ENCODE measurements around the gene RAVER1. TPM values are rescaled to one million over a fixed set of nuclear protein-coding genes. Genes with fewer than 3 reads are reported as not detected.

RAVER1 gene
- total and polyA plus RNA-seq, 2 of the 8 experiments (the other 6 are each of a cell fraction or from before 2014, with no cell fraction given) = 5.7 to 70.5 TPM

GRCh38 chr19:10380313-10381102 lies 47.2 kb upstream of the RAVER1 start, which contains the start of gene TYK2:
TYK2 (minus strand) TSS chr19:10380572; CDS start chr19:10378406, 2,166 bp downstream.
- peak within 1 kb of the TSS; percentile 94 for H2AFZ ChIP-seq (ENCODE audit: low read length)
- peak; percentile 97 to 98 for DNase-seq (ENCODE audit: low read depth in 1 of 2, low spot score in 2 of 2)
- peak; percentile 86 for FAIRE-seq
- H2BK12ac ChIP-seq (ENCODE audit: low read depth, low read length) = peak within 1 kb of the TSS; percentile 97
- peaks cover 0 to 4% of the 10 kb centered on the region in 2 experiments; a peak in 3 of 4 replicates for H3K79me2 ChIP-seq (ENCODE audit: control insufficient read depth in 1 of 2, insufficient read depth in 2 of 2, low read length in 2 of 2)
- H2BK15ac ChIP-seq (ENCODE audit: low read length) = peak within 1 kb of the TSS; percentile 100
- peaks cover 0 to 5% (median 1%) of the 10 kb centered on the region in 4 experiments; a peak in 1 of 7 replicates for H3K4me1 ChIP-seq (replicated peaks in 1 of 4; ENCODE audit: control insufficient read depth in 3 of 4, insufficient read depth in 4 of 4, low read length in 3 of 4)
- no peak within 1 kb of the TSS for H3K23ac ChIP-seq (ENCODE audit: insufficient read length)
- H3K27me3 ChIP-seq (replicated peaks in 1 of 4; ENCODE audit: control insufficient read depth in 3 of 4, extremely low read depth in 1 of 4, insufficient read depth in 3 of 4, low read length in 3 of 4) = no peaks in the 10 kb centered on the region
- peak within 1 kb of the TSS; percentile 73 to 87 (median 86) for H3K9ac ChIP-seq (replicated peaks in 1 of 4; ENCODE audit: extremely low read depth in 1 of 4, low read depth in 3 of 4, low read length in 3 of 4)
- peak within 1 kb of the TSS; percentile 62 for H2BK120ac ChIP-seq (replicated peaks; ENCODE audit: low read depth, low read length)
- peak within 1 kb of the TSS; percentile 90; the same call in 1 of the 2 replicates for H4K8ac ChIP-seq (ENCODE audit: extremely low read depth, insufficient read depth, low read length)
- peak within 1 kb of the TSS; percentile 99 for H2BK5ac ChIP-seq (ENCODE audit: low read depth, low read length)
- peak within 1 kb of the TSS; percentile 90 for H4K91ac ChIP-seq (replicated peaks; ENCODE audit: insufficient read length, low read length)
- peak within 1 kb of the TSS; percentile 66 for H2BK20ac ChIP-seq (ENCODE audit: low read length)
- H3K56ac ChIP-seq (replicated peaks; ENCODE audit: insufficient read length, low read depth, low read length) = peak within 1 kb of the TSS; percentile 93
- peak within 1 kb of the TSS; percentile 97 for H3K27ac ChIP-seq (ENCODE audit: low read depth, low read length)
- H3K18ac ChIP-seq (ENCODE audit: extremely low read depth, low read length) = peak within 1 kb of the TSS; percentile 99
- 0 out of 2 replicates have a peak within 1 kb of the TSS, but pooled peaks have one; percentile 71 for H2AK5ac ChIP-seq (ENCODE audit: low read depth, low read length)
- H3K4ac ChIP-seq (replicated peaks; ENCODE audit: insufficient read length, low read depth, low read length) = peak within 1 kb of the TSS; percentile 76
- H3K36me3 ChIP-seq (ENCODE audit: control insufficient read depth in 2 of 4, insufficient read depth in 4 of 4, low read length in 3 of 4) = peaks cover 0 to 4% (median 0%) of the 10 kb centered on the region in 4 experiments; a peak in 2 of 8 replicates
- CTCF ChIA-PET (ENCODE audit: partially characterized antibody) = interaction anchor here (0.5 to 5.9 kb wide), 12 partner anchors 8 to 189 kb away, joined by 3 to 28 read pairs (median 4); partner anchors contain the start of gene ICAM1
- H3K79me1 ChIP-seq (ENCODE audit: low read depth, low read length) = no peaks in the 10 kb centered on the region
- peaks cover 18% of the 10 kb centered on the region for H3K23me2 ChIP-seq (ENCODE audit: low read depth, low read length)
- H3K4me3 ChIP-seq (ENCODE audit: extremely low read depth in 1 of 4, insufficient read depth in 2 of 4, low read depth in 3 of 4, low read length in 4 of 4) = peak within 1 kb of the TSS; percentile 73 to 92 (median 87)
- H4K5ac ChIP-seq (ENCODE audit: insufficient read length, low read depth, low read length) = peak within 1 kb of the TSS; percentile 92
- H3K4me2 ChIP-seq (ENCODE audit: insufficient read depth in 1 of 2, low read depth in 2 of 2, low read length in 2 of 2) = peak within 1 kb of the TSS; percentile 86 to 95
- peaks cover 0 to 3% of the 10 kb centered on the region in 2 experiments for H4K20me1 ChIP-seq (replicated peaks in 1 of 2; ENCODE audit: control insufficient read depth in 1 of 2, insufficient read depth in 2 of 2, low read length in 2 of 2)
- 1% methylated on average over 58 of the region's 58 CpGs; no CpG with 5 or more reads in 1 of the 2 experiments for WGBS, 2 experiments (ENCODE audit: extremely low coverage in 1 of 2, insufficient coverage in 1 of 2, insufficient read length in 1 of 2, insufficient replicate concordance in 2 of 2, low coverage in 1 of 2, low lambda C conversion rate in 2 of 2, missing lambda C conversion rate in 1 of 2)
- H3K14ac ChIP-seq (ENCODE audit: insufficient read length) = no peak within 1 kb of the TSS
- POLR2A ChIA-PET (ENCODE audit: partially characterized antibody) = interaction anchor here (0.6 to 2.7 kb wide), 12 partner anchors 9 to 267 kb away, joined by 3 to 16 read pairs (median 4); partner anchors contain the start of genes ICAM1, ICAM5 and RAVER1
- H3K9me3 ChIP-seq (ENCODE audit: insufficient read depth in 2 of 2, low read depth in 1 of 2, low read length in 1 of 2) = no peaks in the 10 kb centered on the region
- peak; percentile 42 for TF ChIP-seq TBP (IDR thresholded peaks at IDR 0.05; ENCODE audit: low read depth, low read length)
- peak; percentile 50 for TF ChIP-seq KDM5A (IDR thresholded peaks at IDR 0.05; ENCODE audit: low read length)
- TF ChIP-seq RAD21 (IDR thresholded peaks at IDR 0.05 in 1 of 2, conservative IDR thresholded peaks at IDR 0.05 in 1 of 2; ENCODE audit: low read depth in 2 of 2, low read length in 2 of 2) = no peak
- peak; percentile 3 for TF ChIP-seq TAF7 (optimal IDR thresholded peaks at IDR 0.05; ENCODE audit: borderline replicate concordance, low read depth, low read length)
- TF ChIP-seq TAF1 (IDR thresholded peaks at IDR 0.05; ENCODE audit: low read depth, low read length) = peak; percentile 82; the same call in 1 of the 2 replicates
- TF ChIP-seq BCL11A (IDR thresholded peaks at IDR 0.05; ENCODE audit: low read depth in 2 of 2, low read length in 2 of 2) = no peak
- no peak for TF ChIP-seq KDM1A (IDR thresholded peaks at IDR 0.05; ENCODE audit: borderline replicate concordance, low read length)
- TF ChIP-seq SRF (IDR thresholded peaks at IDR 0.05; ENCODE audit: low read depth, low read length) = no peak
- TF ChIP-seq CTBP2 (IDR thresholded peaks at IDR 0.05; ENCODE audit: borderline replicate concordance, insufficient read depth, insufficient read length, low read length) = peak; percentile 21
- TF ChIP-seq SUZ12 (IDR thresholded peaks at IDR 0.05; ENCODE audit: low read length) = 0 out of 2 replicates have a peak, but pooled peaks have one; percentile 34
- TF ChIP-seq SP1 (IDR thresholded peaks at IDR 0.05; ENCODE audit: low read depth, low read length) = peak; percentile 97

Data from H1 (cell line).